ENCODE results near the gene TLR7.

GRCh38 chrX:12878536-12878935, 11.7 kb downstream of the TLR7 start:
- TF ChIP-seq SUZ12 (IDR thresholded peaks at IDR 0.05; ENCODE audit: extremely low read depth, insufficient read depth, insufficient read length) (no peak), YY1 (IDR thresholded peaks at IDR 0.05; ENCODE audit: insufficient read depth, insufficient read length) (no peak), ZNF274 (IDR thresholded peaks at IDR 0.05; ENCODE audit: low read depth, low read length) (no peak)

All from NT2/D1 (cell line).